B cell (primary cell): Measurements from ENCODE around the gene TFCP2.

Experiments used
- EZH2 ChIP-seq: IDR thresholded peaks from 2 replicates; pipeline ENCODE4 v1.6.1; 2012; ENCODE audit warnings: borderline replicate concordance, low read depth, mild to moderate bottlenecking, moderate library complexity, low read length; ENCODE audit not compliant: insufficient read depth, poor library complexity, severe bottlenecking
- TF ChIP-seq, protein P1 (sequence below): fragments of 200-600 bp; IDR thresholded peaks from one replicate; pipeline ENCODE4 v1.8.0; 2022; ENCODE audit warnings: antibody characterized with exemption, mild to moderate bottlenecking

DNA sequence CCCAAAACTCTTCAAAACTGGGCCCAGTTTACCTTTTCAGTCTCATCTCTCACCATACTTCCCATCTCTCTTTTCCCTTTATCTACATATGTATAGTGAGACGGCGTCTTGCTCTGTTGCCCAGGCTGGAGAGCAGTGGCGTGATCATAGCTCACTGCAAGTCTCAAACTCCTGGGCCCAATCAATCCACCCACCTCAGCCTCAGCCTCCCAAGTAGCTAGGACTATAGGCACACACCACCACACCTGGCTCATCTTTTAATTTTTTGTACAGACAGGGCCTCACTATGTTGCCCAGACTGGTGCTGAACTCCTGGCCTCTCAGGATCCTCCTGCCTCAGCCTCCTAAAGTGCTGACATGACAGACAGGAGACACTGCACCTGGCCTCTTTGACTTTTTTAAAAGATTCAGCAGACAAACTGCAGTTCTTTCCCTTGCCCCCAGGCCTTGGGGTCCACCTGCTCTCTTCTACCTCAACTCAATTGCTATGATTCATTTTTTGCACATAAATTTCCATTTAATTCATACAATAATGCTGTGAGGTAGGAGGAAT, 33.6 kb downstream of the TFCP2 start:
- TF ChIP-seq, protein P1, sequence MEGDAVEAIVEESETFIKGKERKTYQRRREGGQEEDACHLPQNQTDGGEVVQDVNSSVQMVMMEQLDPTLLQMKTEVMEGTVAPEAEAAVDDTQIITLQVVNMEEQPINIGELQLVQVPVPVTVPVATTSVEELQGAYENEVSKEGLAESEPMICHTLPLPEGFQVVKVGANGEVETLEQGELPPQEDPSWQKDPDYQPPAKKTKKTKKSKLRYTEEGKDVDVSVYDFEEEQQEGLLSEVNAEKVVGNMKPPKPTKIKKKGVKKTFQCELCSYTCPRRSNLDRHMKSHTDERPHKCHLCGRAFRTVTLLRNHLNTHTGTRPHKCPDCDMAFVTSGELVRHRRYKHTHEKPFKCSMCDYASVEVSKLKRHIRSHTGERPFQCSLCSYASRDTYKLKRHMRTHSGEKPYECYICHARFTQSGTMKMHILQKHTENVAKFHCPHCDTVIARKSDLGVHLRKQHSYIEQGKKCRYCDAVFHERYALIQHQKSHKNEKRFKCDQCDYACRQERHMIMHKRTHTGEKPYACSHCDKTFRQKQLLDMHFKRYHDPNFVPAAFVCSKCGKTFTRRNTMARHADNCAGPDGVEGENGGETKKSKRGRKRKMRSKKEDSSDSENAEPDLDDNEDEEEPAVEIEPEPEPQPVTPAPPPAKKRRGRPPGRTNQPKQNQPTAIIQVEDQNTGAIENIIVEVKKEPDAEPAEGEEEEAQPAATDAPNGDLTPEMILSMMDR, result no peak
- TF ChIP-seq EZH2, result no peak
